NCI-H748 (cell line): ENCODE results near the gene STRN4.
"Not testable (repeated sequence)": the region's sequence is repeated elsewhere in the genome, so short reads cannot be mapped to it uniquely, and the experiment has no call there.

Experiments
- DNase-seq: peaks from one replicate; lab custom pipeline; 2025; ENCODE audit not compliant: unreplicated experiment; lab: John Stamatoyannopoulos, UW

Gene STRN4

GRCh38 chr19:46715975-46716671 is 30.1 kb downstream of the STRN4 start:
- peak; percentile 43 for DNase-seq

GRCh38 chr19:46715620-46715974 is 30.7 kb downstream of the STRN4 start:
- no peak for DNase-seq

GRCh38 chr19:46714444-46715106 is 31.7 kb downstream of the STRN4 start:
- no peak for DNase-seq

DNA sequence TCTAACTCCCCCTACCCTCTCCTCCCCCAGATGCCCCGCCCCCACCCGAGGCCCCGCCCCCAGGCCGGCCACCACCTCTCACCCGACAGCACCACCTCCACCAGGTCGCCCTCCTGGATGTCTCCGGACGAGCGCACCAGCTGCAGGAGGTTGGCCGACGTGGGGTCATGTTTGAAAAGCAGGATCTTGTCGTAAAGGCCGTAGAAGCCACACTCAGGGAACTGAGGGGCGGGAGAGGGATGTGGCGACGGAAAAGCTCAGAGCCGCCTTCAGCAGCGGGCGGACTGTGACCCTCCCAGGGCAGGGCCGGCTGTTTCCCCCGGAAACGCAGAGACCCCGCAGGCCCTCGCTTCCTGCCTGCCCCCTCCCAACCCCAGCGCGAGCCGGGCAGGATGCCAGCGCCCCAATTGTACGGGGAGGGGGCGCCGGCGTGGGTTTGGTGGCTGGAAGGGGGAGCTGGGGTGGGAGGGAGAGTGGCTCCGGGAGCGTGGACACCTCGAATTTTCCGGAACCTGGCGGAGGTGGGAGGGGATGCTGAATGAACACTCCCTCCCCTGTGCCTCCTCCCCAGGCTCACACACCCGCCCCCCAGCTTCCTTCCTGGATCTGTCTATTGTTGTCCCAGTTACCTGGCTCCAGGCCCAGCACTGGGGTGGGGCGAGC is 32.3 kb downstream of the STRN4 start:
- peak; percentile 92 for DNase-seq

DNA sequence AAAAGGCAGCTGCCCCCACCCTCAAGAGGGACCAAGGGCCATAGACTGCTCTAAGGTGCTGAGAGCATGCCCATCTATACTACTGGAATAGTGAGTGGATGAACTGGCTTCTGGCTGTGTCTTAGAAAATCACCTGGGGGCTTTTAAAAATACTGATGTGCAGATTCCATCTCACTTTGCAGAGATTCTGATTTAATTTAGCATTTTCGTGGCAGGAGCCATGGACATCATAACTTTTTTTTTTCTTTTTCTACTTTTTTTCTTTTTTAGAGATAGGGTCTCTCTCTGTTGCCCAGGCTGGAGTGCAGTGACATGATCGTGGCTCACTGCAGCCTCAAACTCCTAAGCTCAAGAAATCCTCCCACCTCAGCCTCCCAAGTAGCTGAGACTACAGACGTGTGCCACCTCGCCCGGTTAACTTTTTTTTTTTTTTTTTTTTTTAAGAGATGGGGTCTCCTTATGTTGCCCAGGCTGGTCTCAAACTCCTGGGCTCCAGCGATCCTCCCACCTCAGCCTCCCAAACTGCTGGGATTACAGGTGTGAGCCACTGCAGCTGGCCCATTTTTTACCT is 33.4 kb downstream of the STRN4 start:
- DNase-seq, result not testable (repeated sequence)

- no peak for DNase-seq
Measured at GRCh38 chr19:46710687-46711086, 35.6 kb downstream of the STRN4 start.

DNA sequence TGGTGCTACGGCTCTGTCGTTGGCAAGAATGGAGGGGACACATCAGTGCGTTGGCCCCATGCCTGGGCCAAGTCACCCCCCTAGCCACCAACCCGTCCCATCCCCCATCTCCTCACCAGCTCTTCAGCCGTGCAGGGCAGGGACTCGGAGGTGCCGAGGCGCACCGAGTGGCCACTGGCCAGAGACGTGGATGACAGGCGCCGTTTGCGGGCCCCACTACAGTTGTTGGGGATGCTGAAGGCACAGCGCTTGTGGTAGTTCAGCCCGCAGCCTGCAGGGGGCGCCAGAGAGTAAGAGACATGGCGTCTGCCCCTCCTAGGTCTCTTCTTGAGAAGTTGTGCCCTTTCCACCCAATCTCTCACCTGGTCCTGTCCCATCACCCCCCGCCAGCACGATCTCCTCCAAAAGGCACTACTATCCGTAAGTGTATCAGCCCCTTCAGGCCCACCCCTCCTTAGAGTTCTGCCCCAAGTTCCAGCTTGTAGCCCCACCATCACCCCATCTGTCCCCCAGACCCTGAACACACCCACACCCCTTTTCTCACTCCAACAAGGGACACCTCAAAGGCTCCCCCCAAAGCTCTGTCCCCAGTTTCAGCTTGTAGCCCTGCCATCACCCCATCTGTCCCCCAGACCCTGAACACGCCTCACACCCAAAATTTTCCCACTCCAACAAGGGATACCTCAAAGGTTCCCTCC is 41.7 kb downstream of the STRN4 start:
- peak; percentile 28 for DNase-seq

GRCh38 chr19:46700704-46701103 is 45.5 kb downstream of the STRN4 start:
- no peak for DNase-seq

DNA sequence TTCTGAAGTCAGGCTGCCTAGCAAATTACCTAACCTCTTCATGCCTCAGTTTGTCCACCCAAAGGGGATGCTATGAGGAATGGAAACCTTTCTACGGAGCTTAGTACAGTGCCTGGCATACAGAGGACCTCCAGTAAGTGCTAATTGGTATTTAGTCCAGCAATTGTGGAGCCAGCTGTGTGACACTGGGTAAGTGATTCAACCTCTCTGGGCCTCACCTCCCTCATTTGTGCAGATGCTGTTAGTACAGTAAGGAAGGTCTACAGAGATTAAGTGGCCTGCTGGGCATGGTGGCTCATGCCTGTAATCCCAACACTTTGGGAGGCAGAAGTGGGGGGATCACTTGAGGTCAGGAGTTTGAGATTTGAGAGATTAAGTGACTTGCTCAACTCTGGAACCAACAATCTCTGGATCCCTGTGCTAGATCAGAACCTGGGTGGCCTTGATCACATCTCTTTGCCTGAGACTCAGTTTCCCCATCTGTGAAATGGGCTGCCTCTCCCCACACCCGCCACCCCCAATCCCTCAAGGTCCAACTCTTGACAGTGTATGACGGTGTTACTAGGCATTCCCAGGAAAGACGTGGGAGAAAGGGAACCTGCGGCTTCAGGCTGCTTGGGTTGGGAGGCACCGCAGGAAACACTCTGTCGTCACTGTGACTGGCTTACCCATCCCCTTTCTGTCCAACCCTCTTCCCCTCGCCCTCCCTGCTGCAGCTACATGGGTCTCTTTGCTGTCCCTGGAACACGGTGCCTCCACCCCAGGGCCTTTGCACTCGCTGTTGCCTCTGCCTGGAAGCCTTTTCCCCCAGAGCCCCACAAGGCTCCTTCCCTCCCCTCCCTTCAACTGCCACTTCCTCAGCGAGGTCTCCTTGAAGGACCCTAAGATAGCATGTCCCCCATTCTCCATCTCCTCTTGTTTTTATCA is 47.6 kb downstream of the STRN4 start:
- no peak for DNase-seq

- peak; percentile 90 for DNase-seq
Measured at GRCh38 chr19:46697204-46697960, 48.9 kb downstream of the STRN4 start.

DNA sequence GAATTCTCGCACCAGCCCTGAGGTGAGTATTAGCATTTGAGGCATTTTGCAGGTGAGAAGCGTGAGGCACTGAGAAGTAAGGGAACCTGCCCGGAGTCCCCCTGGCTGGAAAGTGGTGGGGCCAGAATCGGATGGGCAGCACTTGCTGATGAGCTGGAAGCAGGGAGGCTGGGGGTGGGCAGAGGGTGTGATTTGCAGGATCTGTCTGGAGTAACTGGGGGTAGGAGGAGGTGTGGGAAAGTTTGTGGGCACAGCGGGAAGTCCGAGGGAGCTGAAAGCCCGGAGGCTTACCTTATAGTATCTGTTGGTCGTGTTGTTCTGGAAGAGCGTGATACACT is 49.4 kb downstream of the STRN4 start:
- DNase-seq, result no peak

DNA sequence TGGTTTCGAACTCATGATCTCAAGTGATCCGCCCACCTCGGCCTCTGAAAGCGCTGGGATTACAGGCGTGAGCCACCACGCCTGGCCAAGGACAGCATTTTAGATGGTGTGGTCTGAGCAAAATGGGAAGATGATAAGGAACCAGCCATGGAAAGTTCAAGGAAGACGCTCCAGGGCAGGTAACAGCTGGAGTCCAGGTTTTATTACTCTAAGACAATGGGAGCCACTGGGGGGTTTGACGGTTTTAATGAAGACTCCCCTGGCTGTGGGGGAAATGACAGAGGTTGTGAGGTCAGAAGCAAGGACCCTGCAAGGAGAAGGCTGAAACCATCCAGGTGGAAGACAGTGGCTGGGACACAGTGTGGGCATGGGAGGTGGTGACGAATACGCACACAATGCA is 50.2 kb downstream of the STRN4 start:
- DNase-seq, result no peak

- DNase-seq, result no peak
Measured at GRCh38 chr19:46693760-46694159, 52.5 kb downstream of the STRN4 start.

DNA sequence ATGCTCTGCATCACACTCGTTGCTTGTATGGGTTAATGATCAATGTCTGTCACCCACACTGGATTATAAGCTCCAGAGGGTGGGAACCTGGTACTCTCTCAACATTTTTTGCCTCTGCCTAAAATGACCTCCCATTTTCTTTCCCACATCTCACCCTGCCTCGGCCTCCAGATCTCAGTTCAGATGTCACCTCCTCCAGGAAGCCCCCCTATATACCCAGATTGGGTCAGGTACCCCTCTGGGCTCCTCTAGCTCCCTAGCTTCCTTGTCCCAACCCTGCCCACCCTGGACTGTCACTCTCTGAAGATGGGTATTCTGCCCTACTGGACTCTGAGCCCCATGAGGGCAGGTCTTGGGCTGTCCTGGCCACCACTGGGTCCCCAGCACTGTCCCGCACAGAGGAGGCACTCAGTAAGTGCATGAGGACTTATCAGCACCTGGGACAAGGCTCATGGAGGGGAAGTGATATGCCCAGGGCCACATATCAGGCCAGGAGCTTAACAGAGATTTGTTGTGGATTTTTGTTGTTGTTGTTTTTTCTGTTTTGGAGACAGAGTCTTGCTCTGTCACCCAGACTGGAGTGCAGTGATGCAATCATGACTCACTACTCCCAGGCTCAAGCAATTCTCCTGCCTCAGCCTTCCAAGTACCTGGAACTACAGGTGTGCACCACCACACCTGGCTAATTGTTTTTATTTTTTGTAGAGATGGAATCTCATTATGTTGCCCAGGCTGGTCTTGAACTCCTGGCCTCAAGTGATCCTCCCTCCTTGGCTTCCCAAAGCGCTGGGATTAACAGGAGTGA is 53.1 kb downstream of the STRN4 start:
- no peak for DNase-seq

DNA sequence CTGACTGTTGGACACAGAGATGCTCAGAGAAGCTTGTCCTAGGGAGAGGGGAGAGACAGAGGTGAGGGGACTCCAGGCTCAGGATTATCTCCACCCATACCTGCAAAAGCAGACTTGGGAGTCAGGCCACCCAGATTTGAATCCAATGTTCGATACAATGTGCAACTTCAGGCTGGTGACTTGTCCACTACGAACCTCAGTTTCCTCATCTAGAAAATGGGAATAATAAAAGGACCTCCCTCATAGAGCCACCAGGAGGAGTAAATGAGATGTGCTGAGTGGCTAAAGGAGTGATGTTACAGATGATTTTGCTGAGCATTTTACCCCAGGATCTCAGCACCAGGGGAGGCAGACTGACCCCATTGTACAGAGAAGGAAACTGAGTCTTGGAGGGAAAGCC is 54.3 kb downstream of the STRN4 start:
- DNase-seq, result no peak

GRCh38 chr19:46691104-46691503 is 55.1 kb downstream of the STRN4 start:
- no peak for DNase-seq

- DNase-seq, result no peak
Measured at GRCh38 chr19:46689358-46689757, 56.9 kb downstream of the STRN4 start.

GRCh38 chr19:46687438-46688145 is 58.7 kb downstream of the STRN4 start:
- DNase-seq, result no peak
